ENCODE results near the gene ZBTB4.

DNA sequence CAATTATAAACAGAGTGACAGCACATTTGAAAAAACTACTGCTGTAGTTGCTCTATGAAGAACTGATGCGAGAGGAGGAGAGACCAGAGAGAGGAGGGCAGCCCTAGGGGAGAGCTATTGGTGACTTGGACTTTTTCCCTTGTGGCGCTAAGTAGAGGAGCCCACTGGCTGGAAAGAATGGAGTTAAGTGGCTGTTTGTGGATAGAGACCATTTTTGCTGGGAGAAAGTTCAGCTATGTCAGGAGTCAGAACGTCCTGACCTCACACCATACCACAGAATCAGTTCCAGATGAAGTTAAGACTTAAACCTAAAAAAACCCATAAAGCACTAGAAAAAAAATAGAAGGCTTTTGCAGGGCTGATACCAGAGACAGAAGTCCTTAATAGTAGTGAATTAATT lies 6.8 kb upstream of the ZBTB4 start:
- TF ChIP-seq POLR2AphosphoS5 (IDR thresholded peaks at IDR 0.05) (no peak), EP300 (IDR thresholded peaks at IDR 0.05) (no peak), POLR2A (IDR thresholded peaks at IDR 0.05) (no peak)
- TF ChIP-seq, protein P1, sequence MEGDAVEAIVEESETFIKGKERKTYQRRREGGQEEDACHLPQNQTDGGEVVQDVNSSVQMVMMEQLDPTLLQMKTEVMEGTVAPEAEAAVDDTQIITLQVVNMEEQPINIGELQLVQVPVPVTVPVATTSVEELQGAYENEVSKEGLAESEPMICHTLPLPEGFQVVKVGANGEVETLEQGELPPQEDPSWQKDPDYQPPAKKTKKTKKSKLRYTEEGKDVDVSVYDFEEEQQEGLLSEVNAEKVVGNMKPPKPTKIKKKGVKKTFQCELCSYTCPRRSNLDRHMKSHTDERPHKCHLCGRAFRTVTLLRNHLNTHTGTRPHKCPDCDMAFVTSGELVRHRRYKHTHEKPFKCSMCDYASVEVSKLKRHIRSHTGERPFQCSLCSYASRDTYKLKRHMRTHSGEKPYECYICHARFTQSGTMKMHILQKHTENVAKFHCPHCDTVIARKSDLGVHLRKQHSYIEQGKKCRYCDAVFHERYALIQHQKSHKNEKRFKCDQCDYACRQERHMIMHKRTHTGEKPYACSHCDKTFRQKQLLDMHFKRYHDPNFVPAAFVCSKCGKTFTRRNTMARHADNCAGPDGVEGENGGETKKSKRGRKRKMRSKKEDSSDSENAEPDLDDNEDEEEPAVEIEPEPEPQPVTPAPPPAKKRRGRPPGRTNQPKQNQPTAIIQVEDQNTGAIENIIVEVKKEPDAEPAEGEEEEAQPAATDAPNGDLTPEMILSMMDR (IDR thresholded peaks at IDR 0.05): no peak
